ENCODE measurements around the gene DNHD1.

The DNHD1 gene

DNA sequence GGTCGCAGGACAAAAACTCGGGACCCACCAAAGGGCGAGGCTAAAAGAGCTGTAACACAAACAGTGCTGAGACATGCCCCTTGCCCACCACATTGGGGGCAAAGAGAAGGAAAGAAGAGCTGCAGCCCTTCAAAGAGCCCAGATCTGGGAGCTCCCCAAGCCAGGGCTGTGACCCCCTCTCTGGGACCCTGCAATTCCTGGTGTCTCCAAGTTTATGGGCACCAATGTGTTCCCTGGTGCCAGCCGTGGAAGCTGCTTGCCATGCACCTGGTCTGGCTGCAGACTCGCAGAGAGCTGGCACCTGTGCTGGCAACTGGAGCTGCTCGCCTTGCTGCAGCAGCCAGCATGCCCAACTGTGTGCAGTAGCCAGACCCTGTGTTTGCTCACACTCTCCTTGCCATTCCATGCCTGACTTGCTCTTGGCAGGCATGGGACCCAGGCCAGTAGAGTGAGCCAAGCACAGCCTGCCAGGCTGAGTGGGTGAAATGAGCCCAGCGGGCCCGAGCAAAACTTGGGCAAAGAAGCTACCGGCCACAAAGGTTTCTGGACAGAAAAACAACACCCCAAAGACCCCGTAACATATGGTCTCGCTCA lies 90.4 kb downstream of the DNHD1 start:
- DNase-seq (ENCODE audit: low read depth, low spot score) = no peak

DNA sequence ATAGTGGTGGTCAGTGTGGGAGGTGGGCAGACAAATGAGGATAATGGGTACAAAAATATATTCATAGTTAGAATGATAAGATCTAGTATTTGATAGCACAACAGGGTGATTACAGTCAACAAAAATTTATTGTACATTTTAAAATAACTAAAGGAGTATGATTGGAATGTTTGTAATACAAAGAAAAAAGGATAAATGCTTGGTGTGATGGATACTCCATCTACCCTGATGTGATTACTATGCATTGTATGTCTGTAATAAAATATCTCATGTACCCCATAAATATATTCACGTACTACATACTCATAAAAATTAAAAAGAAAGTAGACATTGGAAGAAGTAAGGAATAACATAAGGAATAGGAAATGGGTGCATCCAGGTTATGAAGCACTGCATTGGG lies 90.9 kb downstream of the DNHD1 start:
- DNase-seq (ENCODE audit: low read depth, low spot score) = no peak

DNA sequence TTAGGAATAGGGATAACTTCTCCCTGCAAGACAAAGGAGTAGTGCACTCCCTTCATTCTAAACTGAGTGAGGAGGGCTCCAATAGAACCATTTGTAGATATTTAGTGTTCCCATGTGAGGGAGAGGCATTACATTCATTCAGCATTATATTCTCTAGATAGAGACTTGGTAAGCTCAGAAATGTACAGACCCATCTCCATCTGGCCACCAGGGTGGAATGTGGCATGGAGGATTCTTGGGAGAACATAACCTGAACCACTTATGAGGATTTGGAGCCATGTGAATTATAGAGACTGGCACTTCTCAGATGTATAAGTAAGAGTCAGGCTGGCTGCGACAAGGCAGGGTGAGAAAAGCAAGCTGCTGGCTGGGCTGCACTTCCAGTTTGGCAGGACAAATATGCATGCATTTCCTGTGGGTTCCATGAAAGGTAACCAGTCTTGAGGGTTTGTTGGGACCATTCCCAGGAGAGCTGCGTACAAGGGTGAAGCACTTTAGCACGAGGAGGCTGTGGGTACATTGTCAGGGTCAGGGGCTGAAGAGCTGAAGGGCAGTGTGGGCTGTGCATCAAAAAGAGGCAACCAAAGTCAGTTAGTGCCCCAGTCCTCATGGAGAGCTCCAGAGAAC lies 97.2 kb downstream of the DNHD1 start:
- DNase-seq (ENCODE audit: low read depth, low spot score) = no peak

DNA sequence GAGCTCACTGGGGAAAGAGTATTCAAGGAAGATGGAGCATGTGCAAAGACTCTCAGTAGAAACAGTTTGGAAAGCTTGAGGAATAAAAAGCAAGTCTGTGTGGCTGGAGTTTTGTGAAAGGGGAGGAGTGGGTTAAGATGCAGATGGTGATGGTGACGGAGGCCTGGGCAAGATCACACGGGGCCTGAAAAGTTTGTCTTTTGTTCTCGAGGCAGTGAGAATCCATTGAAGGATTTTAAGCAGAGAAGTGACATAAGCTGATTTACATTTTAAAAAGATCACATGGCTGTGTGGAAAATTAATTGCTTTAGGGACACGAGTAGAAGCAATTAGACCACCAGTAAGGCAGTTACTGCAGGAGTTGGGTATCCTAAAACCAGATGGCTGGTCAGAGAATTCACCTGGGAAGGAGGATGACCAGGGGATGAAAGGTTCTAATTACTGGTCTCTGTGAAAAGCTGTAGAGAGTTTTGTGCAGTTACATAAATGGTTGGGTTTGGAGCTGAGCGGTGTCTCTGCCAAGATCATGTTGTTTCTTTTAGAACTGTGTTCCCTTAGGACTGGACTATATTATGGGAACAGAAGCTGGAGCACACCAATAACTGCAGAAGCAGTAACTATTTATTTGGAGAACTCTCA lies 99.3 kb downstream of the DNHD1 start:
- no peak for DNase-seq (ENCODE audit: low read depth, low spot score)

DNA sequence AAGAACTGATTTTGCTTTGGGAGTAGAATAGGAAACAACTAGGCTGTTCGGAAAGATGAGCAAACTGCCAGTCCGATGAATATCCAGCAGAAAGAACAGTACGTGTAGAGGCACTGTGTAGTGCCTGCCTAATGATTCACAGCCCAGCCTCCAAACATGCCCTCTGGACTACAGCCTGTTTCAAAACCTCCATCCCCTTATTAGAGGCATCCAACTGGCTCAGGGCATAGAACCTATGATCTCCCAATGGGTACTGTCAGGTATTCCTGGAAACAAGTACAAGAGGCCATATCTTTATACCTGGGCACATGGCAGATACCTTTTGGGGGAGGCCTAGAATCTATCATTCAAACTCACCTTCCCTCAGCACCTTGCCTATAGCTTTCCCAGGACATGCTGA lies 101.5 kb downstream of the DNHD1 start:
- no peak for DNase-seq (ENCODE audit: low read depth, low spot score)

DNA sequence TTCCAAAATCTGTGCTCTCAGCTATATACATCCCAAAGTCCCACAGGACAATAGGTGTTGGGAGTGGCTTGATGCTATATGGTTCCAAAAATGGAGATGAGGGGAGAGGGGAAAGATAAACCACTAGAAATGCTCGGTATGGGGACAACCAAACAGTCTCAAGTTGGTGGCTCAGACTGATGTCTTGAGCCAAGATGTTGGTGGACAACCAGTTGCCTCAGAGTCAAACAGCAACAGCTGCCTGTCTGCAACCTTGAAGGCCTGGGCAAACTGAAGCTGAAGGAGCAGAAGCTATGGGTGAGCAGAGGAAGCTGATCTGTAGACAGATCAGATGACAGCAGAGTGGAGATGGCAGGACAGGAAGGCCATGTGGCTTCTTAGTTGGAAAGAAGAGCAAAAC lies 102.4 kb downstream of the DNHD1 start:
- DNase-seq (ENCODE audit: low read depth, low spot score) = no peak

DNA sequence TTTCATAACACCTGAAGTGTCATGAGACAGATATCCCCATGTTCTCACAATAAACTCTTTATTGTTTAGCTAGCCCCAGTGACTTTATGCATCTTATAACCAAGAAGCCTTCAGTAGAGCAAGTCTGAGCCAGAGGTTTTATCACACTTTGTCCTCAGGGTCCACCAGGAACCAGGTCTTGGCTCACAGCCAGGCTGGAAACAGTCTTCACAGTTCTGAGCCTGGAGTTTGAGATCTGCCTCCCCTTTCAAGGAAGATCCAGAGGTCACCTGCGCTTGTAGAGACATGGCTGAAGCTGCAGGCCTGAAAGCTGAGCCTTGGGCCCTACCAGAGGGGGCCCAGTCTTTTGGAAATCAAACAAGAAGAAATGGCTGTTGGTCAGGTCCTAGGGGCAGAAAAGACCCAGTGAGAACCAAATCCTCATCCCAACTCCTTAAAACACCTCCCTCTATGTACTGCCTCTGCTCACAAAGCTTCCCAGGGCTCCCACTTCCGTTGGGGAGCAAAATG lies 102.9 kb downstream of the DNHD1 start:
- no peak for DNase-seq (ENCODE audit: low read depth, low spot score)

DNA sequence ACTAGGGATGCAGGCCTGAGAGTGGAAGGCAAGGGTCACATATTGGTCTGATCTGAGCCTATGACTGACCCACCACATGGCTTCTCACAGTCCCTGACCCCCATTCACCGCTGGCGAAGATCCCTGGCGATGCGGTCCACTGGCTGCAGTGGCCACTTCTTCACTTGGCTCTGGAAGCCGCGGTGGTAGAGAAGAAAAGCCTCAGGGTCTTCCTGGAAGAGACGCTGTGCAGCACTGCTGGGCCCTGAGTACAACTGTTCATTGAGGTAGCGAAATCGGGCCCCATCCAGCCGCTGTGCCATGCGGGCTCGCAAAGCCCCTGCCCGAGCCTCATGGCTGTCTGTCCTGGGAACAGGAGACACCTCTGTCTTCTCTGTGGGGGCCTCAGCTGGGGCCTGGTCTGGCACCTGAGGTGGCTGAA lies 104.0 kb downstream of the DNHD1 start:
- no peak for DNase-seq (ENCODE audit: low read depth, low spot score)

DNA sequence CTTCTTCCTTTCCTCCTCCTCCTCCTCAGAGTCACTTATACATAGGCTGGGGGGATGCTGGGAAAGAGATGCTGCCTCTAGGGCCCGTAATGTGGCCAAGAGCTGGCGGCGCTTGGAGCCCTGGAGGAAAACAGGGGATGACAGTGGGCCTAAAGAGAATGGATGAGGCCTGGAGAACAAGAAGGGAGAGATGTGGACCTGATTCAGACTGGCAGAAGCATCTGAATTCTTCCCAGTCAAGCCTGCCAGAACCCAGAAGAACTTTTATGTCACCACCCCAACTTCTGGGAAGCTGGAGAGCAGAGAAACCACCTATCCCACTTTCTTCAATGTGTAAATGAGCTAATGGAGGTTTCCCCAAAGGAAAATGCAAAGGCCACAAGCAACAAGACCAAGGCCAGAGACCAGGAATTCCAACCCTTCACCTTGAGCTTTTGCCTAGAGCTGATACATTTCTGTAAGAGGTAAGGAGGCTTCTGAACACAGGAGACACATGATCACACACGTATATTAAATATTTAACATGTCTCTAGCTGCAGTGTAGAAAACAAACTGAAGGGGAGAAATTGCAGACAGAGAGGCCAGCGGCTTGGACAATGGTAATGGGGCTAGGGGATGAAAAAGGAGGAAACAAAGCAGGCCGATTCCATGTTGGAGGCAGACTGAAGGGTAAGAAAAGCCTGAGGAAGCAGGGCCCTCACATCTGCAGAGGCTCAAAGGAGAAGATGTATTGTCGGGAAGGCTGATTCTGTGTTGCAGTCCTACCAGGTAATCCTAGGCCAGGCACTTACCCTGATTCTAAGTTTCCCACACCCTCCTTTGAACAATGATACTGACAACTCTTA lies 105.2 kb downstream of the DNHD1 start:
- DNase-seq (ENCODE audit: low read depth, low spot score) = no peak

DNA sequence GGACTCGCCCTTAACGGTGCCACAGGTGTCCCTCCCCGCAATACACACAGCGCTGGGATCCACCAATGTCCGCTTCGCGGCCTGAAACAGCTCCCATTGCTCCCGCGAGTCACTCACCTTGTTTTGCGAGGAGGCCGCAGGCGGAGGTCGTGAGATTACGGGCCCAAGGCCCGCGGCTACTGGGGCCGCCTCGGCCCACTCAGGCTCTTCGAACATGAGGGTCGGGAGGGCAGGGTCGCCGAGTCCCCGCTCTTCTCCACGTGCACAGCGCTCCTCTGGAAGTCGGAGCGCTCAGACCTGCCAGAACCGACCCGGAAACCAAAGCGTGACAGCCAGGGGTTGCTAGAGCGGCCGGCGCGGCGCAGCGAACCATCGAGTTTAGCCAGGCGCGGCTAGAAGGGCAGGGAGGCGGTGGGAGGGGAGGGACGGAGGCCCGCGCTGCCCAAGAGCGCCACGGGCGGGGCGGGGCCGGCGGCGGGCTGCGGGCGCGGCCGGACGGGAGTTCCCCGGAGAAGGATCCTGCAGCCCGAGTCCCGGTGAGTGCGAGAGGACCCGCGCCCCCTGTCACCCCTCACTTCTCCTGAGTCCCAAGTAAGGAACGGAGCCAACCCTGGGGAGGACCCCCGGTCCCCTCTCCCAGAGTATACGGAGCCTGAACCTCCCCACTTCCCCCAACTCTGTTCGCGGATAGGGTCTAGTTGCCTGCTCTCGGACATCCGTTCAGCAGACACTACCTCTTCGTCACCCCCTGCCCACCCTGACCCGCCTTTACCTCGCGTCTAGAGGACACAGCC lies 106.4 kb downstream of the DNHD1 start, which contains the start of the genes ILK and RRP8:
Gene ILK (plus strand): TSS at position 488 of the 794 bp plus-strand sequence. CDS start 498 bp downstream, outside the sequence.
Gene RRP8 (minus strand): TSS at position 330 of the 794 bp plus-strand sequence. CDS start 114 bp downstream, at position 216.
- peak; percentile 57 for DNase-seq (ENCODE audit: low read depth, low spot score)

DNA sequence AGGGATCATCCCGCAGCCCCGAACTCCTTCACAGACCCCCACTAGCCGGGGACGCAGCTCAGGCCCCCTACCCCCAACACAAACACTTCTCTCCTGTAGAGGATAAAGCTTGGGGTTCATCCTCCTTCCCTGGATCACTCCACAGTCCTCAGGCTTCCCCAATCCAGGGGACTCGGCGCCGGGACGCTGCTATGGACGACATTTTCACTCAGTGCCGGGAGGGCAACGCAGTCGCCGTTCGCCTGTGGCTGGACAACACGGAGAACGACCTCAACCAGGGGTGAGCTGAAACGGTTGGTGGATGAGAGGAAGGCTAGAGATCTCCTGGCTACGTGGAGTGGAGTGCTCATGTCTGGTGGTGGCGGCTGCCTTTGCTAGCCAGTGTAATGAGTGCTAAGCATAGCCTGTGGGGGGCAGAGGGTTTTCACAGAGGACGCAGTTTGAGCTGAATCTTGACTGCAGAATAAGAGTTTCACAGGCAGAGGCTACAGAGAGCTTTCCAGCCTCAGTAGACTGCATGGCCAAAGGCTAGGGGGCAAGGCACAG lies 107.1 kb downstream of the DNHD1 start:
- DNase-seq (ENCODE audit: low read depth, low spot score) = peak; percentile 17

DNA sequence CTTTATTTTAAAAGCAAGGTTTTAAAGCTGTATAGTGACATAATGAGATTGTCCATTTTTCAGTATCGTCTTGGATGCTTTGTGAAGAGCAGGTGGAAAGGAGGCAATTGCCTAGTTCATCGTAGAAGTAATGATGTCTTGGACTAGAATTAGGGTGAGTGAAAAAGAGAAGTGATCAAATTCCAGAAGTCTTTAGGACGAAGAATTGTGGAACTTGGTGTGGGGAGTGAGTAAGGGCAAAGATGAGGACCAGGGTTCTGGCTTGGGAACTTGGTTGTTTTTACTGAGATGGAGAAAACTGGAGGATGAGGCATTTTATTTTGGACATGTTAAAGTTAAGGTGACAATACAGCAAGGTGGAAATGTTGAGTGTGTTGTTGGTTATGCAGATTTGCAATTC lies 107.7 kb downstream of the DNHD1 start:
- no peak for DNase-seq (ENCODE audit: low read depth, low spot score)

DNA sequence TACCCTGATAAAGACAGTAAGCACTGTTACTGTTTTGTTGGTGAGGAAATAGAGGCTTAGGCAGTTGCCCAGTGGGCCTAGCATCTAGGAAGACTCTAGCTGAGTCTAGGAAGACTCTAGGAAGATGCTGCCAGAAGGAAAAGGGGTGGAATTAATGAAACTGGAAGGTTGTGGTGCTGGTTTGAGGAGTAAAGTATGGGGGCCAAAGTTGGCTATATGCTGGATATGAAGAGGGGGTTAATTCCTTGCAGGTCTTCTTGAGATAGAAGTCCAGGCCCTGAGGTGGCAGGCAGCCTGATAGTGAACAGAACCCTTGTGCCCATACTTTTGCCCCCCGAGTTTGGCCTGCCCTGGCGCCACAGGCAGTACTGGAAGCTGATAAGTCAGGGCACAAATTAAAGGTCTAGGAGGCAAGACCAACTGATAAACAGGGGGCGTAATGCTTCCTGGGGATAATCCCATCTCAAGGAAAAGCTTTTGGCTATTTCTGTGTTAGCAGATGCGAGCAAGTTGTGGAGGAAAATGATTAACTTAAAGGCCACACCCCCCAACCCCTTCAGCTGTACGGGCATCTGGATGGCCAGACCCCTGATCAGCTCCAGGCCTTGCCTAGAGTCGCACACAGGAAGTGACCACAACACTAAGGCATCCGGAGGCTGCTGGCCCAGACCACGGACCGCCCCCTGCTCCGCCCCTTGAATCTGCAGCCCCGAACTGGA lies 109.5 kb downstream of the DNHD1 start:
- no peak for DNase-seq (ENCODE audit: low read depth, low spot score)

DNA sequence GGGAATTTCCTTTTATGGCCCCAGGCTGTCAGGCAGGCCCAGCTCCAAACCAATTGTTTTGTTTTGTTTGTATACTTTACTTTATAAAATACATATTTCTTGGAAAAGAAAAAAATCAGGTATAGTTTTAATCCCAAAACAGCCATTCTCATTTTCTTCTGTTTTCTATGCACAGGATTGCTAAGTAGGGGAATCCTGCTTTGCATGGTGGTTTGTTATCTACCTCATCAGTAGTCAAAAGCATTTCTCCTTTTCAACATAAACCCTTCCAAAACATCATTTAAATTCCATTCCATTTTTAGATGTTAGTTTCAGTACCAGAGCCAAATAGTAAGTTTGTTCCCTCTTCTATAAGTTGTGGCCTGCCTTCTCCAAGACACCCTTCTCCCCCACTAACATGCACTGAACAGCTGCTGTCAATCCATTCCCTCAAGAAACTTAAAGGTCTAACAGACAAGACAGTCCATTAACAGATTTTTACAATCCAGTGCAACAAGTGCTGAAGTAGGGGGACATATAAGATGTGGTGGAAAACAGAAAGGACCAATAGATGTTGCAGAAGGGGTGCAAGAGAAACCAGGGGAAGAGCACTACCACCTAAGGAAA lies 110.2 kb downstream of the DNHD1 start:
- DNase-seq (ENCODE audit: low read depth, low spot score) = no peak

DNA sequence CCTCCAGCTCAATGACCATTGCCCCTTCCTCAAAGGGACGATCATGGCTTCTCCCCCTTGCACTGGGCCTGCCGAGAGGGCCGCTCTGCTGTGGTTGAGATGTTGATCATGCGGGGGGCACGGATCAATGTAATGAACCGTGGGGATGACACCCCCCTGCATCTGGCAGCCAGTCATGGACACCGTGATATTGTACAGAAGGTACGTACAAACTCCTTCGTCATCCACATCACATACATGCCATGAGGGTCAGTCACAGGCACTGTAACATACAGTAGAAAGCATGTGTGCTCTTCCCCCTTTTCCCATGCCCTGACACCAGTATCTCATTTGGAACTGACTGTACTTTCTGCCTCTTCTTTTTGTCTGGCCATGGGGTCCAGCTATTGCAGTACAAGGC lies 110.9 kb downstream of the DNHD1 start:
- DNase-seq (ENCODE audit: low read depth, low spot score) = no peak

DNA sequence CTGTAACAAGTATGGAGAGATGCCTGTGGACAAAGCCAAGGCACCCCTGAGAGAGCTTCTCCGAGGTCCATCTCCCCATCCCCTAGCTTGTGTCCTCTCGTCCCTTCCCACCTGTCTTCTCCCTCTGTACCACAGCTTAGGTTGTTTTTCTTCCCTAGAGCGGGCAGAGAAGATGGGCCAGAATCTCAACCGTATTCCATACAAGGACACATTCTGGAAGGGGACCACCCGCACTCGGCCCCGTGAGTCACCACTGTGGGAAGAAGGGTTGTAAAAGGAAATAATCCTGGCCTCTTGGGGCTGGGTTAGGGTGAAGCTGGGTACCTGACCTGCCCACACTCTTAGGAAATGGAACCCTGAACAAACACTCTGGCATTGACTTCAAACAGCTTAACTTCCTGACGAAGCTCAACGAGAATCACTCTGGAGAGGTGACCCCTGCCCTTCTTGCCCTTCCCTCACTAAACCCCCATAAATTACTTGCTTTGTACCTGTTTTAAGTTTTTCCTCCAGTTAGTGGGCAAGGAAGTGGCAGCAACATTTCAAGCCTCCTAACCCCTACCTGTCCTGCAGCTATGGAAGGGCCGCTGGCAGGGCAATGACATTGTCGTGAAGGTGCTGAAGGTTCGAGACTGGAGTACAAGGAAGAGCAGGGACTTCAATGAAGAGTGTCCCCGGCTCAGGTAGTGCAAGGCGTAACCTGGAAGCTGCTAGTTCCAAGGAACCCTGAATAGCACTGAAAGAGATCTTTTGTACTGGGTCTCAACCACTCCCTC lies 111.8 kb downstream of the DNHD1 start:
- no peak for DNase-seq (ENCODE audit: low read depth, low spot score)

DNA sequence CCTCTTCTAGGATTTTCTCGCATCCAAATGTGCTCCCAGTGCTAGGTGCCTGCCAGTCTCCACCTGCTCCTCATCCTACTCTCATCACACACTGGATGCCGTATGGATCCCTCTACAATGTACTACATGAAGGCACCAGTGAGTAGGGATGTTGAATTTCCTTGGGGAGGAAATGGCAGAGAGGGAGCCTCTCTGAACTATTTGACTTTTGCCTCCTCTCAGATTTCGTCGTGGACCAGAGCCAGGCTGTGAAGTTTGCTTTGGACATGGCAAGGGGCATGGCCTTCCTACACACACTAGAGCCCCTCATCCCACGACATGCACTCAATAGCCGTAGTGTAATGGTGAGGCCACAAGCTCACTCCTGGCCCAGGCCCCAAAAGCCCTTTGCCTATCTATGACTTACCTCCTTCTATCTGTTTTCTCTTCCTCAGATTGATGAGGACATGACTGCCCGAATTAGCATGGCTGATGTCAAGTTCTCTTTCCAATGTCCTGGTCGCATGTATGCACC lies 112.5 kb downstream of the DNHD1 start:
- no peak for DNase-seq (ENCODE audit: low read depth, low spot score)

DNA sequence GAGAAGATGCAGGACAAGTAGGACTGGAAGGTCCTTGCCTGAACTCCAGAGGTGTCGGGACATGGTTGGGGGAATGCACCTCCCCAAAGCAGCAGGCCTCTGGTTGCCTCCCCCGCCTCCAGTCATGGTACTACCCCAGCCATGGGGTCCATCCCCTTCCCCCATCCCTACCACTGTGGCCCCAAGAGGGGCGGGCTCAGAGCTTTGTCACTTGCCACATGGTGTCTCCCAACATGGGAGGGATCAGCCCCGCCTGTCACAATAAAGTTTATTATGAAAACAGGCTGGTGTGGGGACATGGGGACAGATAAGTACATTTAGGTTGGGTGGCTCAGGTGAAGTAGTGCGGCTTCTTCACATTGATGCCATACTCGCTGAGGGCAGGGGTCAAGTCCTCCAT lies 113.5 kb downstream of the DNHD1 start:
- DNase-seq (ENCODE audit: low read depth, low spot score) = no peak
